IMR-90 (cell line): Measurements from ENCODE around the gene DDX10. TPM values are rescaled to one million over a fixed set of nuclear protein-coding genes. Genes with fewer than 3 reads are reported as not detected.

Experiments used
- ATAC-seq: fragments of 200-7000 bp; cut with Tn5 transposase; 2 replicates; pipeline ENCODE4 v1.9.1; 2020; ENCODE audit warnings: low read depth, mild to moderate bottlenecking, moderate library complexity
- BruUV-seq: library from RNA; stranded (reverse); fragments of 400-500 nt; replicated peaks from 2 replicates; lab custom pipeline; 2021; lab: Mats Ljungman, UMichigan
- CTCF ChIA-PET: fragments of 300-600 bp; formaldehyde crosslinking; extraction: SDS; loops from one replicate; lab custom pipeline; 2021; ENCODE audit warnings: antibody characterized with exemption; lab: Yijun Ruan, JAX
- POLR2A ChIA-PET: fragments of 300-600 bp; sonication (Branson Sonifier 250); formaldehyde crosslinking; loops from one replicate; lab custom pipeline; 2022; ENCODE audit warnings: antibody characterized with exemption; ENCODE audit not compliant: unreplicated experiment; lab: Charles Lee
- DNase-seq: peaks from one replicate; pipeline ENCODE4 v3.0.0; 2013
- H2AFZ ChIP-seq: replicated peaks from 2 replicates; pipeline ENCODE3; 2013; ENCODE audit warnings: low read length, mild to moderate bottlenecking; ENCODE audit not compliant: poor library complexity
- H2AK5ac ChIP-seq: 2 replicates; pipeline ENCODE4 v1.6.1; 2013; ENCODE audit warnings: low read depth, low read length, inconsistent platforms
- H2AK9ac ChIP-seq: replicated peaks from 2 replicates; pipeline ENCODE3; 2013; ENCODE audit warnings: mild to moderate bottlenecking, low read depth, low read length, moderate library complexity; ENCODE audit not compliant: poor library complexity
- H2BK120ac ChIP-seq: 2 replicates; pipeline ENCODE4 v1.6.1; 2013; ENCODE audit warnings: low read depth, low read length, inconsistent platforms
- H2BK15ac ChIP-seq: 3 replicates; pipeline ENCODE4 v1.6.1; 2013; ENCODE audit warnings: low read depth, low read length, inconsistent platforms
- H2BK20ac ChIP-seq: 2 replicates; pipeline ENCODE4 v1.6.1; 2013; ENCODE audit warnings: low read depth, mild to moderate bottlenecking, inconsistent platforms, low read length, moderate library complexity
- H2BK5ac ChIP-seq: 2 replicates; pipeline ENCODE4 v1.6.1; 2013; ENCODE audit warnings: mild to moderate bottlenecking, low read depth, low read length, inconsistent platforms; ENCODE audit not compliant: poor library complexity, severe bottlenecking
- H3K14ac ChIP-seq: replicated peaks from 2 replicates; pipeline ENCODE4 v1.6.1; 2013; ENCODE audit warnings: low read depth, low read length, inconsistent platforms
- H3K18ac ChIP-seq: 2 replicates; pipeline ENCODE4 v1.6.1; 2013; ENCODE audit warnings: low read depth, low read length, control low read depth
- H3K23ac ChIP-seq: 2 replicates; pipeline ENCODE4 v1.6.1; 2013; ENCODE audit warnings: low read depth, low read length, inconsistent platforms
- H3K27ac ChIP-seq: 2 replicates; pipeline ENCODE4 v1.5.1; 2013; ENCODE audit warnings: mild to moderate bottlenecking, control low read depth, low read length; ENCODE audit not compliant: insufficient read depth
- H3K27me3 ChIP-seq: 2 replicates; pipeline ENCODE4 v1.6.1; 2013; ENCODE audit warnings: low read length; ENCODE audit not compliant: control insufficient read depth, insufficient read depth
- H3K36me3 ChIP-seq: 2 replicates; pipeline ENCODE4 v1.6.1; 2013; ENCODE audit warnings: low read length, mixed read lengths; ENCODE audit not compliant: control insufficient read depth, insufficient read depth
- H3K4ac ChIP-seq: 2 replicates; pipeline ENCODE4 v1.6.1; 2013; ENCODE audit warnings: low read depth, low read length, inconsistent platforms
- H3K4me1 ChIP-seq: 2 replicates; pipeline ENCODE4 v1.6.1; 2013; ENCODE audit warnings: low read length, mixed read lengths; ENCODE audit not compliant: control insufficient read depth, insufficient read depth
- H3K4me2 ChIP-seq: 2 replicates; pipeline ENCODE4 v1.6.1; 2013; ENCODE audit warnings: low read depth, mild to moderate bottlenecking, control low read depth, low read length, moderate library complexity
- H3K4me3 ChIP-seq: 2 replicates; pipeline ENCODE4 v1.5.1; 2013; ENCODE audit warnings: low read depth, mild to moderate bottlenecking, control low read depth, low read length, moderate library complexity; ENCODE audit not compliant: insufficient read depth
- H3K56ac ChIP-seq: 2 replicates; pipeline ENCODE4 v1.6.1; 2013; ENCODE audit warnings: low read length, inconsistent platforms; ENCODE audit not compliant: insufficient read depth; ENCODE audit errors: extremely low read depth
- H3K79me1 ChIP-seq, 2 experiments: 2 replicates each; pipeline ENCODE4 v1.6.1; 2013; ENCODE audit warnings: low read length in 2 of 2, inconsistent platforms in 1 of 2, low read depth in 1 of 2
- H3K9ac ChIP-seq: 2 replicates; pipeline ENCODE4 v1.6.1; 2013; ENCODE audit warnings: low read depth, low read length, control low read depth
- H3K9me1 ChIP-seq: 2 replicates; pipeline ENCODE4 v1.6.1; 2013; ENCODE audit warnings: low read length, inconsistent platforms; ENCODE audit not compliant: insufficient read depth
- H3K9me3 ChIP-seq: 2 replicates; pipeline ENCODE4 v1.6.1; 2013; ENCODE audit warnings: low read length; ENCODE audit not compliant: control insufficient read depth, insufficient read depth
- H4K20me1 ChIP-seq: 2 replicates; pipeline ENCODE4 v1.6.1; 2013; ENCODE audit warnings: low read length, inconsistent platforms; ENCODE audit not compliant: insufficient read depth
- H4K5ac ChIP-seq: 2 replicates; pipeline ENCODE4 v1.6.1; 2013; ENCODE audit warnings: mild to moderate bottlenecking, low read depth, low read length, control low read depth
- H4K8ac ChIP-seq, 2 experiments: 2 replicates each; pipeline ENCODE4 v1.6.1; 2013; ENCODE audit warnings: low read depth in 2 of 2, low read length in 2 of 2, control low read depth in 1 of 2, inconsistent platforms in 1 of 2
- H4K91ac ChIP-seq: 2 replicates; pipeline ENCODE4 v1.6.1; 2013; ENCODE audit warnings: low read depth, low read length, inconsistent platforms; ENCODE audit not compliant: insufficient read depth
- BHLHE40 ChIP-seq: fragments of 150-350 bp; IDR thresholded peaks from 2 replicates; pipeline ENCODE4 v1.6.1; 2016; ENCODE audit warnings: mild to moderate bottlenecking, low read depth, low read length
- CHD1 ChIP-seq: IDR thresholded peaks from 2 replicates; pipeline ENCODE4 v1.6.1; 2012; ENCODE audit warnings: low read depth, low read length, improper control_type of control experiment
- FOS ChIP-seq: fragments of 150-350 bp; IDR thresholded peaks from 2 replicates; pipeline ENCODE4 v1.6.1; 2016; ENCODE audit warnings: low read depth, low read length
- MAZ ChIP-seq: IDR thresholded peaks from 2 replicates; pipeline ENCODE4 v1.6.1; 2012; ENCODE audit warnings: low read depth, mild to moderate bottlenecking, low read length, improper control_type of control experiment, moderate library complexity, borderline replicate concordance
- RCOR1 ChIP-seq: IDR thresholded peaks from 2 replicates; pipeline ENCODE4 v1.6.1; 2012; ENCODE audit warnings: mild to moderate bottlenecking, low read length, improper control_type of control experiment; ENCODE audit not compliant: insufficient replicate concordance
- RFX5 ChIP-seq: IDR thresholded peaks from 2 replicates; pipeline ENCODE4 v1.8.0; 2012; ENCODE audit warnings: low read depth, mild to moderate bottlenecking, low read length, moderate library complexity
- whole genome bisulfite sequencing, 2 experiments: methylation state at CpG; one replicate each; pipeline versions ENCODE4 v1.1.5 to v1.1.7; 2013; ENCODE audit warnings: missing lambda C conversion rate in 2 of 2; ENCODE audit not compliant: insufficient read length in 1 of 2; ENCODE audit errors: extremely low coverage in 2 of 2; 5-methylcytosine and 5-hydroxymethylcytosine counted together
- dilution Hi-C: fragments of 300-500 bp; cut with HindIII; formaldehyde crosslinking; loops from one replicate; pipeline ENCODE4 v1.14.3; 2018; ENCODE audit warnings: low sequenced_read_pairs; ENCODE audit not compliant: unreplicated experiment
- in situ Hi-C: fragments of 300-500 bp; cut with MboI; formaldehyde crosslinking; loops from 3 replicates; pipeline ENCODE4 v1.14.3; 2019; ENCODE audit warnings: low sequenced_read_pairs, inconsistent platforms, mixed read lengths
- intact Hi-C: fragments of 100-400 bp; cut with micrococcal nuclease; formaldehyde crosslinking; loops from 2 replicates; pipeline ENCODE4 v1.10.0; 2022
- polyA plus RNA-seq, 3 experiments: library from polyadenylated mRNA; depleted of rRNA; stranded (reverse); fragments of >200 nt; gene quantifications; 2 replicates each; pipeline ENCODE4 v1.2.3, GENCODE V29; 2012; ENCODE audit warnings: low replicate concordance in 1 of 3
- total RNA-seq: library from RNA; depleted of rRNA; stranded (reverse); fragments of >200 nt; gene quantifications from 2 replicates; pipeline ENCODE4 v1.2.3, GENCODE V29; 2012
- TF ChIP-seq, protein P1 (sequence below): fragments of 150-350 bp; IDR thresholded peaks from 2 replicates; pipeline ENCODE4 v1.6.1; 2016; ENCODE audit warnings: low read depth, mild to moderate bottlenecking, low read length, moderate library complexity, borderline replicate concordance
- TF ChIP-seq, protein P2 (sequence below): fragments of 150-350 bp; IDR thresholded peaks from 2 replicates; pipeline ENCODE4 v1.6.1; 2017; ENCODE audit warnings: mild to moderate bottlenecking, antibody characterized with exemption, low read length, low read depth

Gene DDX10
- total and polyA plus RNA-seq, 2 of the 4 experiments (the other 2 are of a cell fraction): 20.0 to 31.9 TPM

GRCh38 chr11:108887436-108888238 is 222.8 kb downstream of the DDX10 start:
- Histone ChIP-seq H3K27ac (no peak overlapping the region), H4K5ac (no peak overlapping the region), H4K8ac (no peak overlapping the region), H2BK5ac (no peak overlapping the region), H3K23ac (no peak overlapping the region), H2BK120ac (no peak overlapping the region), H2BK15ac (no peak overlapping the region), H4K91ac (no peak overlapping the region; the same call in 1 of the 2 replicates), H3K4me1 (peaks cover 8% of the 10 kb centered on the region), H4K20me1 (no peaks in the 10 kb centered on the region), H3K14ac (no peak overlapping the region), H2AK9ac (no peak overlapping the region), H3K9ac (no peak overlapping the region), H3K4me3 (no peak overlapping the region), H3K36me3 (no peaks in the 10 kb centered on the region), H2AK5ac (no peak overlapping the region), H3K79me1 (peaks cover 3 to 8% of the 10 kb centered on the region in 2 experiments; a peak in 3 of 4 replicates), H3K18ac (no peak overlapping the region), H3K9me3 (no peaks in the 10 kb centered on the region), H3K4me2 (no peak overlapping the region), H2AFZ (no peak overlapping the region), H3K4ac (no peak overlapping the region), H3K56ac (no peak overlapping the region), H3K27me3 (no peaks in the 10 kb centered on the region), H3K9me1 (peaks cover 2% of the 10 kb centered on the region; the same call in 1 of the 2 replicates), H2BK20ac (no peak overlapping the region)
- TF ChIP-seq, protein P1, sequence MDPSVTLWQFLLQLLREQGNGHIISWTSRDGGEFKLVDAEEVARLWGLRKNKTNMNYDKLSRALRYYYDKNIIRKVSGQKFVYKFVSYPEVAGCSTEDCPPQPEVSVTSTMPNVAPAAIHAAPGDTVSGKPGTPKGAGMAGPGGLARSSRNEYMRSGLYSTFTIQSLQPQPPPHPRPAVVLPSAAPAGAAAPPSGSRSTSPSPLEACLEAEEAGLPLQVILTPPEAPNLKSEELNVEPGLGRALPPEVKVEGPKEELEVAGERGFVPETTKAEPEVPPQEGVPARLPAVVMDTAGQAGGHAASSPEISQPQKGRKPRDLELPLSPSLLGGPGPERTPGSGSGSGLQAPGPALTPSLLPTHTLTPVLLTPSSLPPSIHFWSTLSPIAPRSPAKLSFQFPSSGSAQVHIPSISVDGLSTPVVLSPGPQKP: no peak
- TF ChIP-seq CHD1: no peak
- TF ChIP-seq FOS: no peak
- no peak for TF ChIP-seq BHLHE40
- no peak for TF ChIP-seq RFX5
- TF ChIP-seq RCOR1: no peak
- no peak for TF ChIP-seq MAZ
- TF ChIP-seq, protein P2, sequence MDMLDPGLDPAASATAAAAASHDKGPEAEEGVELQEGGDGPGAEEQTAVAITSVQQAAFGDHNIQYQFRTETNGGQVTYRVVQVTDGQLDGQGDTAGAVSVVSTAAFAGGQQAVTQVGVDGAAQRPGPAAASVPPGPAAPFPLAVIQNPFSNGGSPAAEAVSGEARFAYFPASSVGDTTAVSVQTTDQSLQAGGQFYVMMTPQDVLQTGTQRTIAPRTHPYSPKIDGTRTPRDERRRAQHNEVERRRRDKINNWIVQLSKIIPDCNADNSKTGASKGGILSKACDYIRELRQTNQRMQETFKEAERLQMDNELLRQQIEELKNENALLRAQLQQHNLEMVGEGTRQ: no peak
- intact Hi-C loops: loop anchor here (10.0 kb wide), 1 partner anchor 1047 kb away; no protein-coding TSS in a partner anchor
- no peak for DNase-seq
- no CpG with 5 or more reads among the region's 8 CpGs for WGBS, 2 experiments
- ChIA-PET CTCF (interaction anchor here (0.6 kb wide), 1 partner anchor 957 kb away, joined by 5 read pairs; no protein-coding TSS in a partner anchor), POLR2A (no interaction called here)
- no TSS peak for BruUV-seq
- in situ Hi-C loops: no loop called here
- no peak for ATAC-seq
- dilution Hi-C loops: no loop called here
